Hypothalamus (tissue), 51 donors: ENCODE data around the gene PLAAT5.
"Not testable (repeated sequence)": the region's sequence is repeated elsewhere in the genome, so short reads cannot be mapped to it uniquely, and the experiment has no call there.

Experiments used
- DNase-seq, 51 donors: peaks; one replicate each; lab custom pipeline; 2025; lab: John Stamatoyannopoulos, UW

PLAAT5 gene

GRCh38 chr11:63489879-63490278 is 1.1 kb downstream of the PLAAT5 start:
- DNase-seq, result no peak

GRCh38 chr11:63488789-63489188 is 2.2 kb downstream of the PLAAT5 start:
- no peak for DNase-seq

GRCh38 chr11:63485777-63486176 is 5.2 kb downstream of the PLAAT5 start:
- no peak for DNase-seq

- DNase-seq, result no peak
These were observed 10.9 kb downstream of the PLAAT5 start for GRCh38 chr11:63480039-63480438.

GRCh38 chr11:63478896-63479295 is 12.1 kb downstream of the PLAAT5 start:
- peak in 34 of 51 donors; percentile 6 to 89 (median 35) for DNase-seq

- no peak for DNase-seq
These were observed 14.3 kb downstream of the PLAAT5 start for GRCh38 chr11:63476618-63477017.

GRCh38 chr11:63472372-63472771 is 18.6 kb downstream of the PLAAT5 start:
- DNase-seq, result no peak

- no peak for DNase-seq
These were observed 20.7 kb downstream of the PLAAT5 start for GRCh38 chr11:63470311-63470710.

GRCh38 chr11:63462137-63462536 is 28.8 kb downstream of the PLAAT5 start:
- DNase-seq, result no peak

- no peak for DNase-seq
These were observed 31.4 kb downstream of the PLAAT5 start for GRCh38 chr11:63459586-63459985.

- no peak for DNase-seq
These were observed 42.3 kb downstream of the PLAAT5 start for GRCh38 chr11:63448646-63449045.

GRCh38 chr11:63445720-63446119 is 45.2 kb downstream of the PLAAT5 start:
- peak in 1 of 51 donors; percentile 33 for DNase-seq

- DNase-seq, result peak in 1 of 51 donors; percentile 38
These were observed 45.8 kb downstream of the PLAAT5 start for GRCh38 chr11:63445118-63445517.

GRCh38 chr11:63444160-63444559 is 46.8 kb downstream of the PLAAT5 start:
- DNase-seq, result no peak

GRCh38 chr11:63443714-63444113 is 47.3 kb downstream of the PLAAT5 start:
- no peak for DNase-seq

- not testable (repeated sequence) for DNase-seq
These were observed 55.1 kb downstream of the PLAAT5 start for GRCh38 chr11:63435831-63436230.

GRCh38 chr11:63435351-63435750 is 55.6 kb downstream of the PLAAT5 start:
- DNase-seq, result not testable (repeated sequence)

- DNase-seq, result not testable (repeated sequence)
These were observed 60.2 kb downstream of the PLAAT5 start for GRCh38 chr11:63430731-63431130.

GRCh38 chr11:63427971-63428508 is 62.9 kb downstream of the PLAAT5 start:
- no peak for DNase-seq

GRCh38 chr11:63417174-63417852 is 73.7 kb downstream of the PLAAT5 start:
- DNase-seq, result no peak
